ENCODE measurements around the gene TADA2A.

The TADA2A gene

DNA sequence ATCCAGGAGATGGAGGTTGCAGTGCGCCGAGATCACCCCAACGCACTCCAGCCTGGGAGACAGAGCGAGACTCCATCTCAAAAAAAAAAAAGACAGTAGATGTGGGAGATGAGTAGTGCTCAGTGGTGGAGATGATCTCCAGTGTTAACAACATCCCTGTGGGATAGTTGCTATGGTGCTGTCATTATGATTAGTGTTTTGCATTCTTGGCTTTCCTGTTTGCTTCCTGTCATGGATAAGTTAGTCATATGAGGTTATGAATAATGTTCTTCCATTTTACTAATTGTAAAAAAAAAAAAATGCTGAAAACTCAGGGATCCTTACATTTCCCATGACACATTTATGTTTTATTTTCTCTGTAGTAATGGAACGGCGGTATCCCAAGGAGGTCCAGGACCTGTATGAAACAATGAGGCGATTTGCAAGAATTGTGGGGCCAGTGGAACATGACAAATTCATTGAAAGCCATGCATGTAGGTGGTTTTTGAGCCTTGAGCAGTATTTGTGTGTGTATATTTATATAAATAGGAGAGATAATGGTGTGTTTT, 58.5 kb downstream of the TADA2A start:
- no peak for DNase-seq

DNA sequence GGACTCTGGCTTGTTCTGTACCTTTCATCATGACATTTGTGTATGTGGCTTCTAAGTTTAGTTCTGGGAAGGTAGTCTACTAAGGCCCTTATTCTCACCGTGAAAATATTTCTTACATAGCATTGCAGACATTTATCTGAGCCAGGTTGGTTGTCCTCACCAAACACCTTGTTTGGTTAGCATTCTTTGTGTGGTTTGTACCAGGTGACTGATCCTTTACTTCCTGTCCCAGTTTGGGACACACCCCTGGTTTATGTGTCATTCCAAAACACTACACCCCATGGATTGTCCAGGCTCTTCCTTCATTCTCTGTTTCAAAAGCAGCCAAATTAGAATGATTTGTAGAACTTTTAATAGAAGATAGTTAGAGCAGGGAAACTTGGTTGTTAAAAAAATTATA, 59.8 kb downstream of the TADA2A start:
- DNase-seq, result no peak

DNA sequence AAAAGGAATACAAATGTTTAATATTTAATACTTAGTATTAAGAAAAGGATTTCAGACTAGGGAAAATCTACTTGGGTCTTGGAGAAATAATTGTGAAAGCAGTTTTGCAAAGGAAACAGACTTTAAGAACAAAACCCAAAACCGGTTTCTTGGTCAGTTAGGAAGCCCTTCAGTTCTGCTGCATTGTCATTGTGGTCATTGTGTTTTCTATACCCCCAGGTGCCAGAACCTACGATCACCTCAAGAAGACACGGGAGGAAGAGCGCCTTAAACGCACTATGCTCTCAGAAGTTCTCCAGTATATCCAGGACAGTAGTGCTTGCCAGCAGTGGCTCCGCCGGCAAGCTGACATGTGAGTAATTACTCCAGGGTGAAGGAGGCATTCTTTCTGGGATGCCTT, 63.5 kb downstream of the TADA2A start:
- no peak for DNase-seq

DNA sequence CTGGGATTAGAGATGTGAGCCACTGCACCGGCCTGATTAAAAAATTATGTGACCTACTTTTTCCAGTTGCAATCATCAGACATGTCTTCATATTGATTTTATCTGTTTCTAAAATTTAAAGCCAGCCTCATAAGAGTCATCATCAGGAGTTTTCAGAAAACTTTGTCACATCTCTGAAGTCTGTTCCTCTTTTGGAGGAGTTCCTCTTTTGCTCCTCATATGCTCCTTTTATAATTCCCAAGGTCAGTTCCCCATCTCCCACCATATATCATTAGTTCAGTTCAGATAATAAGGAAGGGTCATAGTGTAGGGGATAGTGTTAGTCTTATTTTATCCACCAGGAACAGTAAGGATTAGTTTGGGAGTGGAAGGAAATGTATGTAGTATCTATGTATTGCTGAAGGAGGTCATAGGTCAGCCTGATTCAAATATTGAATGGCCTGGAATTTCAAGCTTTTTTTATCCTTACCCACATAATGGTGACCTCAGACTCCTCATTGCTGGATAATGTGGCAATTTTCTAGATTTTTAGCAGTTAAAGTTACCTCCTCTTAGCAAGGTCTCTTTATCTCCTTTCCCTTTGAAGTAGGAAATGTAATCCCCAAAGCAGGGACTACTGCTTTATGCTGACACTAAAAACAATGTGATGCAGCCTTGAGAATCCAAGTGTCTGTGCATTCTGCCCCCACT, 69.2 kb downstream of the TADA2A start:
- no peak for DNase-seq

DNA sequence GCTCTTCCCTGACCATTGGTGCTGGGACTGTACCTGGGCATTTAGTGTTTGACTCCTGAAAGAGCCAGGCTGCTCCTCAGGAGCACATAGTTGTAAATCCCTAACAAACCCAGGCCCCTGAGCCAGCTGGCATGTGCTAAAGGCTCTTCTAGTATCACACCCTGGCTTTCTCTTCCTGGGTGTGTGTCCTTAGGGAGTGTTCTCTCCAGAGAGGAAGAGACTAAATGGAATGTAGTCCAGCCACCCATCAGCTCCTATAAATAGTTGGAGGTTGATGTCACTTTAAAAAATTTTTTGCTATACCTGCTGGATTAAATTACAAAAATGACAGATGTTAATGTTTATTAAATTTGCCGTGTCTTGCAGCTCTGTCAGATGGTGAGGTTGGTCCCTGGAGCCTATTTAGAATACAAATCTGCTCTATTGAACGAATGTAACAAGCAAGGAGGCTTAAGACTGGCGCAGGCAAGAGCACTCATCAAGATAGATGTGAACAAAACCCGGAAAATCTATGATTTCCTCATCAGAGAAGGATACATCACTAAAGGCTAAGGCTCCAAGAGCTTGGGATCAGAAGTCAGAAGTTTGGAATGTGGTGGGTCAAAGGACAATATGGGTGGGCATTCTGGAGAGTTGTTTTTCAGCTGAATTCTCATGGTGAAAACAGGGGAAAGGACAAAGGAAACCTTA, 69.9 kb downstream of the TADA2A start:
- peak; percentile 98 for DNase-seq

DNA sequence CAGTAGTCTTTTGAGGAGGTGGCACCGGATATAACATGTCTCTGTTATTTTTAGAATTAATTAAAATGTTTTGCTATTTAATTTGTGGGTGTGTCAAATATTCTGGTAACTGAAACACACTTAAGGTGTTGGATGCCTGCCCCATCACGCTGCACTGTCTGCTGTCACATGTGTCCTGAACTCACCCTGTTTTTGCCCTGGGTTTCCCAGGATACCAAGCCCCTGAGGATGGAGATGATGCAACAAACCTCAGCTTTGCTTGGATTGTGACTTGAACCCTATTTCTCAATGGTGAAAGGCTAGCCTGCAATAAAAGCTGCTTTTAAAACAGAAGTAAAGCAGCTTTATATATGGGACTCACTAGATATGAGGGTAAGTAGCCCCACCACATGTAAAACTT, 71.5 kb downstream of the TADA2A start:
- DNase-seq, result peak; percentile 82

DNA sequence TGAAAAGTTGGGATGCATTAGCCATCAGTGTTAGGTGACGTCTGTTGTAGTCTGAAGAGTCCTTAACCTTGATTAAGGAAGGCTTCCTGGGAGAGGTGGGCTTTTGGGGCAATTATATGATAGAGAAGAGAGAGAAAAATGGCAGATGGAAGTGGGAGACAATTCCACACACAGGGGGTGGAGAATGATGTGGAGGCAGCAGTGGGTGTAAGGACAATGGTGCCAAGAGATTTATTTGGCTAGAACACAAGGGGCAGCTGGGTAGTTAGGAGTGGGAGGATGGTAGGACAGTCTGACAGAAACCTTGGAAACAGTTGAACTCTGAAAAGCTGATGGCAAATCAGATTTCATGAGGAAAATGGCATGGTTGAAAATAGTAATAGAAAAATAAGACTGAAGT, 72.3 kb downstream of the TADA2A start:
- DNase-seq, result no peak

DNA sequence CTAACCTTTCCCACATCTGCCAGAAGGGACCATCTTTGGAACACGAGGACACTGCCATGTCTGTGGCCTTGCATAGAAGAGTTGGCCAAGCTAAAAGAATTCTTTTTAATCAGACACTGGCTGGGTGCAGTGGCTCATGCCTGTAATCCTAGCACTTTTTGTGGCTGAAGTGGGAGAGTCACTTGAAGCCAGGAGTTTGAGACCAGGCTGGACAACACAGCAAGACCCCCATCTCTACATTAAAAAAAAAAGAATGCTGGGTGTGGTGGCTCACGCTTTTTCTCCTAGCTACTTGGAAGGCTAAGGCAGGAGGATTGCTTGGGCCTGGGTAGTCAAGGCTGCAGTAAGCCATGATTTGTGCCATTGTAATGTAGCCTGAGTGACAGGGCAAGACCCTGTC, 73.7 kb downstream of the TADA2A start:
- DNase-seq, result no peak

DNA sequence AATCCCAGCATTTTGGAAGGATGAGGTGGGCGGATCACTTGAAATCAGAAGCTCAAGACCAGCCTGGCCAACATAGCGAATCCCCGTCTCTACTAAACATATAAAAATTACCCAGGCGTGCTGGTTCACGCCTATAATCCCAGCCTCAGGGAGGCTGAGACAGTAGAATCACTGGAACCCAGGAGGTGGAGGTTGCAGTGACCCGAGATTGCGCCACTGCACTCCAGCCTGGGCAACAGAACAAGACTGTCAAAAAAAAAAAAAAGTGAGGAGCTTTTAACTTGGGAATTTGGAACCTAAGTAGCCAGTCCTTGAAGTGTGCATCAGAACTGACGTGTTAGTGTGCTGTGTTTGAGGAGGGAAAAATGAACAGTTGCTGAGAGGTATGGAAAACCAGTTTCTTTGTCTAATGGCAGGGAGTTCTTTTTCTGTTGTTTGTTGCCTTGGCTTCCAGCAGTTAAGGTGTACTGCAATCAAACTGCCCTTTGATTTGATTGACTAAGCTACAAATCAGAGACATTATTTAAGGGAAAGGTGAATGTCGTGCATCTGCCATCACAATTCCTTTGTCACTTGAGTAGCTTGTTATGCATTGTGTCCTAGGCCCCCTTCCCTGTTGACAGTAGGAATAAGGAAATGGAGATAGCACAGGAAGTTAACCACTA, 74.4 kb downstream of the TADA2A start:
- no peak for DNase-seq

DNA sequence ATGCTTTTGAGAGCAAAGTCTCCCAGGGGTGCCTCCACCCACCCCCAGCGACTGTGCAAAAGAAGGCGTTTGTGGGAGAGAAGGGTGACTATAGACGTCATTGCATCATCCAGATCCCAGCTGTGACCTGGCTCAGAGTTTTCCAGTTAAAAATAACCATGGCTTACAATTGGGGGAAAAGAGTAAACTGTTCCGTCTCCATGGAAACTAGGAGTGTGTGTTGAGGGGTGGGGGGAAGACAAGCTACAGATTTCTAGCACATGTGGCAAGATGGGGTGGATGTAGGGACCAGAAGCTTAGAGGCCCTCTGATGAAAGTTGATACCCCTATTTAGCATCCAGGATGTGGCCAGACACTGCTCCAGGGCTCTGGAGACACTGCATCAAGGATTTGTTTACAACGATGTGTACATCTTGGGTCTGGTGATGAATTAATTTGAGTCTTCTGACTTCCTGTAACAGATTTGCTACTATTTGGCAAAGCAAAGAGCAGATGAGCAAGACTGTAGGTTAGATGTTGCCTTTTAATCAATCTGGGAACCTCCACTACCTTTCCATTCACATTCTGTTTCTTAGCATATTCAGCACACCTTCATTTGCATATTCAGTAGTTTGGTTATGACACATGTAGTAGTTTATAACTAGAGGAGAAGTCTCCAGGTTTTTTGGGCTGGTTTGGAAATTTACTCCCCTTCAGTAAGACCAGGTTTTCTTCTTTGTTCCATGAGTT, 76.8 kb downstream of the TADA2A start:
- DNase-seq, result peak; percentile 97

DNA sequence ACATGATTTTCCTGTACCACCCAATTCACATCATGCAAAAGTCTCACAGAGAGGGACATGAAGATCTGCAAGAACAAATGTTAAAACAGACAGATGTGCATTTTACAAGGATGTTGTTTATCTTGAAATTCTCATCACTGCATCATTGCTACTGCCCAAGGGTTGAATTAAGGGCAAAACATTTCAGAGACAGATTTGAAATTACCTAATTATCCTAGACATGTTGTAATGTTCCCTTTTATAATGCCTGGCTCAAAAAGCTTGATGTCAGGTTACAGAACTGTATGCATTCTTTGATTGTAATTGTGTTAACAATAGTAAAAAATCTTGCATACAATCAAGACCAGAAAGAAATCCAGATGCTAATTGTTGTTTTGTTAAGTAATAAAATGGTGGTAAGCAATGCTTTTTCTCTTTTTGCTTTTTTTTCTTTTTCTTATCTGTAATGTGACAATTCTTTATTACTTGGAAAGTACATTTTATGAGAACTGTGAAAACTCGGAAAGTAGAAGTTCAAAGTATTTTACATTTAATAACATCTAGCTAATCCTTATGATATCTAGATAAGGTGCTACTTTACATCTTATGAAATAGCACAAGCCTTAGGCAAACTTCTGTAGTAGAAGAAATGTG, 79.4 kb downstream of the TADA2A start:
- no peak for DNase-seq

DNA sequence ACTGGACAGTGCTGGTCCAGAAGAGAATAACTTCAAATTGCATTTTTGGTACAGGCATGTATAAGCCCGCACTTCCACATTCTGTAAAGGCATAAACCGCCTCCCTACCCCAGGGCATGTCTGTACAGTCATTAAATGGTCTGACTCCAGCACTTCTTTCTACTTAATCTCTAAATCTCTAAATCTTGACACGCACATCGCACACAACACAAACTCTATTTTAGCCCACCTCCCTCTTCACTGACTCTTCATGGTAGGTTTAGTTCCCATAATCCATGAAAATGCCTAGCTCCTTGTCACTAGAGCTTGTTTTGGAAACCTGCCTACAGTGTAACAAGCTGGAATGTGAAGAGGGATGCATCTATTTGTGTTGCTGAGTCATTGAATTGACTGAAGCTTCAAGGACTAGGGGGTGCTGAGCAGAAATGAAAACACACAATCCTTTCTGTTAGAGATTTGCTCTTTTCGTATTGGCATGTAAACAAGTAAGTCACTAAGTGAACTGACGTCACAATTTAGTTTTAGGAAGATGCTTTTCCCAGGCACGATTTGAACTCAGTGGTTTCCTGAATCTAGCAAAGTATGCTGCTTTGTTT, 81.4 kb downstream of the TADA2A start:
- peak; percentile 42 for DNase-seq

DNA sequence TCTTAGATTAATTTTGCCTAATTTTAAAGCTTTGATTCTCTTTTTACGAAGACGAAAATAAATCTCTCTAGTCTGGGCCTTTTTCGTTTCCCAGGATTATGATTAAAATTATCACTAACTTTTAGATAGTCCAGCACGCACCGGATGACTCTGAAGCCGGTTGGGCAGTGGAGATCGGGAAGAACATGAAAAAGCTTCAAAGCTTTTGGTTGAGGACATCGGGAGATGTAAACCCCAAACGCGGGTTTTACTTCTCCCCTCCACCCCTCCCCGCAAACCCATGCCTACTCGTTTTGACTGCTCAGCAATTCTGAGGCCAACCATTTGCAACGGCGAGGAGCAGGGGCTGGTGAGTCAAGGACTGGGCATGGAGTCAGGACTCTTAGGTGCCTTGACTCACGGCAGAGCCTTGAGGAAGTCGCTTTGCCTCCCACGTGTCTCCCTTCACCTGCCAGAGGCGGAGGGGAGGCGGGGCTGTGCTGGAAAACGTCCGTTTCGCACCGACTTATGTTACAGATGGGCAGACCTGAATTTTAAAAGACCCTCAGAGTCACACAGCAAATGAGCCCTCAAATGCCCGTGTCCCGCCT, 82.0 kb downstream of the TADA2A start:
- DNase-seq, result peak; percentile 68

DNA sequence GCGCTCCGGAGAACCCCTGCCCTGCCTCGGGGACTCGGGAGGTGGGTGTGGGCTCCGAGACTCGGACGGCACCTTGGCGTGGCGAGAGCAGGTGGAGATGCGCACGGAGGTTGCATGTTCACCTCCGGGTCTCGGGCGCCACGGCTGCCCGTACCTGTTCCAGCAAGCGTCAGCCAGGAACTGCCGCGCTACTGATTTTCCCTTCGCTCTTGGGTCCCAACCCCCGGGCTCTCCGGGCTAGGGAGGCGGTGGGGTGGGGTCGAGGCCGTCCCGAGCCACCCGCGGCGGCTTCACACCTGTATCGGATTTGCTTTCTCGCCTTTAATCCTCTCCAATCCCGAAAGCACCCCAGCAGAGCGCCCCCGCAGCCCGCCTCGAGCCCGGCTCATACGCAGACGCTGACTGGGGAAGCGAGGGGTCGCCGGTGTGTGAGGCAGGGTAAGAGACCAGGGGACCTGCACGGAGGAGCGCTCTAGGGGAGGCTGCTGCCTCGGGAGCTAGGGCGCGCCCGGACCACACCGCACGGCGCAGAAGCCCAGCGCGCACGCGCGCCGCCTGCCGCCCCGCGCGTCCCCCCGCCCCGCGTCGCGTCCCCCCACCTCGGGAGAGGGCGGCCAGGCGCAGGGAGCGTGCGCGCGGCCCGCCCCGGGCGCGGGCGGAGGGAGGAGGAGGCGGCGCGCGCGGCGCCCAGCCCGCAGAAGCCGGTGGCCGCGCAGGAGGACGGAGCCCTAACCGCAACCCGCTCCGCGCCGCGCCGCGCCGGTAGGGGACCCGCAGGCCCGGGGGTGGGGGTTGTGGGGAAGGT, 82.7 kb downstream of the TADA2A start, which contains the start of gene DUSP14:
DUSP14 (plus strand) TSS at position 695 of the 805 bp plus-strand sequence. CDS start 22,382 bp downstream, outside the sequence.
- peak; percentile 81 for DNase-seq

DNA sequence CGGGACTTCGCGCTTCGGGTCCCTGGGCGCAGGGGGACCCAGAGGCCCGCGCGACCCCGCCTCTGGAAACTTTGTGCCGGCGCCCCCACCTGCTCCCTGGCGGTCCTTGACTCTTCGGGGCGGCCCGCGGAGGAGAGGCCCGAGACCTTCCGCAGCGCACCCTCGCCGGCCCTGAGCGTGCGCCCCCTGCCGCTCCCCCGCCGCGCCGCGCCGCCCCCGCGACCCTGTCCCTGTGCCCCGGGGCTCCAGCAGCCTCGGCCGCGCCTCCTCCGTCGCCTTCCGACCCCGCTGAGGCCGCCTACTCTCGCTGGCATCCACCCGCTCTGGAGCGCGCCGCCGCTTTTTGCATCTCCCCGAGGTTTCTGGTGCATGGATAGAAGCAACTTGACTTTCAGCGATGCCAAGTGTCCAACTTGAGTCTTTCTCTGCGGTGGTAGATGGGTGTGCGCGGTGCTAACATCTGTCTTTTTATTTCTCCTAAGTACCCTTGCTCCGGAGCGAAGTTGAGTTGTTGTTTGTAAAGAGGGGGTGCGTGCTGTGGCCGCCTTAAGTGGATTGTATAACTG, 83.4 kb downstream of the TADA2A start:
- DNase-seq, result peak; percentile 65

DNA sequence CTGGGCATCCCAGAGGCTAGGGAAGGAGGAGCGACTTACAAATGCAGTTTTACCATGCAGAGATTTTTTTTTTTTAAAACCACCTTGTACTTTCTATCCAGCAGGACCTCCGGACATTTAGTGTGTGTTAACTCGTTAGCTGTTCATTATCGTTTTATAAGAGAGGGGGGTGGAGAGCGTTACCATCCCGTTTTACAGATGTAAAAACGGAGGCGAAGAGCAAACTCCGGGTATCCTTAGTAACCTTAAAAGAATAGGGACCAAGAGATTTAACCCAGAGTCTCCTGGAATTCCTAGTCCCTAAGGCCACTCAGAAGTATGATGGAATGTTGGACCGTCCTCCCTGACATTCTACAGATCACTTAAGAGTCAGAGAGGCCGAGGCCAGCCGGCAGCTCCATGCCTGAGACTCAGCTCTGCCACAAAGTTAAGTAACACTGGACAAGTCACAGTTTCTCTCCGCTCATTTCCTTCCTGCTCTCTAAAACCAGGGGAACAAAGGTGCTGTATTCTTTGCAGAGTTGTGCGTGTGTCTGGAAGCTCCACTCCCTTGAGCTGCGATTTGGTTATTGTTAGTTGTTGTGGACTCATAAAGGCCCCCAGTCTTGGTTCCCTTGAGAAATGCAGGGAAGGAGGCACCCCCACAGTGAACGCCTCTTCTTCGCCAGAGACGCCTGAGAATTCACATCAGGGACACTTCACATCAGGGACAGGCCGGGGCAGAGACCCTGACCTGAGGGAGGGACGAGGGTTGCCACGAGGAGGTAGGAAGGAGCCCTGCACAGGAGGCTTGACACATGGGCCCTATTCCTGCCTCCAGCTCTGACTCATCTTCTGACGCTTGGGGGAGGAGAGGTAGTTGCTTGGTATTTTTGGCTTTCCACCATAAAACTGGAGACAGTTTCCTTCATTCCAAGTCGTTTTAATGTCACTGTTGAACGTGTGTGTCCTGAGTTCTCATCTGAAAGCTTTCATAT, 84.2 kb downstream of the TADA2A start:
- no peak for DNase-seq

DNA sequence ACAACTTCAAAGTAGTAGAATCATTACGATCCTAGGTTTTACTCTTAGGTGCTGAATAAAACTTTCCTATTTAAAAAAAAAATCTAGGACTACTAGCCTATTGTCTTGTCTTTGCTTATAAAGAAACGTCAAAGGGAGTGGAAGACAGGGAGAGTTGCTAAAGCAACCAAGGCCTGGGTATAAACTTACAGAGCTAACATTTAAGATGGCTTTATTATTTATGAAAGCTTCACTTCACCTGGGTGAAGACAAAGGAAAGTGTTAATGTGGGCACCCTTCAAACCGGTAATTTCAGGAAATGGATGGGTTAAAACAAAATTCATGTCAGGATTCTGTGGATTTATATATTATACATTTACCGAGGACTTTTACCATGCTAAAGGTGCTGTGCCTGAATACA, 85.5 kb downstream of the TADA2A start:
- no peak for DNase-seq

DNA sequence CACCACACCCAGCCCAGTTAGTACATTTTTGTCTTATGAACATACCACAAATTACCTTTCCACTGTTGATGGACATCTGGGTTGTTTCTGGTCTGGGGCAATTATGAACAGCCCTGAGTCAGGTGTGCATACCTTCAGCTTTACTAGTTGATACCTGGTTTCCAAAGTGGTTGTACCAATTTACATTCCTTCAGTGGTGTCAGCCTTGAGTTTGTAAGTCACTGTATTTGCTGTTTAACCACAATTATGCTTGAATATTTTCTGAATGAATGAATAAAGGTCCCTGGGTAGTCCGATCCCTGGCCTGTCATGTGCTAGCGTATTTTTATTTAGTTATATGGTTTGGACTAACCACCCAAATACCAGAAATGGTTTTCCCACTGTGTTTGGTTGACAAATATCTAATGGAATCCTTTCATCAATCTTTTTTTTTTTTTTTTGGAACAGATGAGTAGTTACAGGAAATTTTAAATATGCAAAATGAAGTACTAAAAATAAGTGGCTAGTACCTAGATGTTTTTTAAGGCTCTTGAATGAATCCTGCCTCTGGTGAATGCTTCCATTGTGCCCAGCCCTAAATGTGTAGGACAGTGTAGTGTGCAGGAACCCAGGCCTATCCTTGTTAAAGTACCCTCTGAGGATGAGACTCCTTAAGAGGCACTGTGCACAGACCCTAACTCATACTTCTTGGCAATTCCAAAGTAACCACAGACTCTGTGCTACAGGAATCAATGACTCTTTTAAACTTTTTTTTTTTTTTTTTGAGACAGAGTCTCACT, 86.8 kb downstream of the TADA2A start:
- no peak for DNase-seq
